Osteocyte (in vitro differentiated cells): ENCODE data around the gene GAK. TPM values are rescaled to one million over a fixed set of nuclear protein-coding genes. Genes with fewer than 3 reads are reported as not detected.

Experiments
- DNase-seq: peaks from one replicate; pipeline ENCODE4 v3.0.0; 2021; ENCODE audit warnings: mixed read lengths; ENCODE audit not compliant: unreplicated experiment; ENCODE audit errors: extremely low spot score
- H3K27ac Mint-ChIP-seq: one replicate; pipeline ENCODE4 v1.8.0; 2021; ENCODE audit warnings: mild to moderate bottlenecking, mixed read lengths; ENCODE audit not compliant: unreplicated experiment
- H3K27me3 Mint-ChIP-seq: one replicate; pipeline ENCODE4 v1.8.0; 2021; ENCODE audit warnings: mixed read lengths; ENCODE audit not compliant: unreplicated experiment
- H3K36me3 Mint-ChIP-seq: one replicate; pipeline ENCODE4 v1.8.0; 2021; ENCODE audit warnings: mixed read lengths; ENCODE audit not compliant: unreplicated experiment
- H3K4me1 Mint-ChIP-seq: one replicate; pipeline ENCODE4 v1.8.0; 2021; ENCODE audit warnings: mixed read lengths; ENCODE audit not compliant: unreplicated experiment
- H3K4me3 Mint-ChIP-seq: one replicate; pipeline ENCODE4 v1.8.0; 2021; ENCODE audit warnings: mild to moderate bottlenecking, moderate library complexity, mixed read lengths; ENCODE audit not compliant: unreplicated experiment
- H3K9me3 Mint-ChIP-seq: one replicate; pipeline ENCODE4 v1.8.0; 2021; ENCODE audit warnings: mixed read lengths; ENCODE audit not compliant: unreplicated experiment
- total RNA-seq: library from RNA; stranded (reverse); gene quantifications from 2 replicates; pipeline ENCODE4 v1.2.1, GENCODE V29; 2021
- TF ChIP-seq, protein P1 (sequence below): fragments of 200-600 bp; sonication (generic); IDR thresholded peaks from 2 replicates; pipeline ENCODE4 v1.5.0; 2021; ENCODE audit warnings: antibody characterized with exemption, mild to moderate bottlenecking, moderate library complexity

Gene GAK
- total RNA-seq, 1 donor from 2014 or later: 93.8 TPM

- no peaks in the 10 kb centered on the region for H3K27me3 Mint-ChIP-seq
- no peaks in the 10 kb centered on the region for H3K4me1 Mint-ChIP-seq
- no peaks in the 10 kb centered on the region for H3K9me3 Mint-ChIP-seq
- TF ChIP-seq, protein P1, sequence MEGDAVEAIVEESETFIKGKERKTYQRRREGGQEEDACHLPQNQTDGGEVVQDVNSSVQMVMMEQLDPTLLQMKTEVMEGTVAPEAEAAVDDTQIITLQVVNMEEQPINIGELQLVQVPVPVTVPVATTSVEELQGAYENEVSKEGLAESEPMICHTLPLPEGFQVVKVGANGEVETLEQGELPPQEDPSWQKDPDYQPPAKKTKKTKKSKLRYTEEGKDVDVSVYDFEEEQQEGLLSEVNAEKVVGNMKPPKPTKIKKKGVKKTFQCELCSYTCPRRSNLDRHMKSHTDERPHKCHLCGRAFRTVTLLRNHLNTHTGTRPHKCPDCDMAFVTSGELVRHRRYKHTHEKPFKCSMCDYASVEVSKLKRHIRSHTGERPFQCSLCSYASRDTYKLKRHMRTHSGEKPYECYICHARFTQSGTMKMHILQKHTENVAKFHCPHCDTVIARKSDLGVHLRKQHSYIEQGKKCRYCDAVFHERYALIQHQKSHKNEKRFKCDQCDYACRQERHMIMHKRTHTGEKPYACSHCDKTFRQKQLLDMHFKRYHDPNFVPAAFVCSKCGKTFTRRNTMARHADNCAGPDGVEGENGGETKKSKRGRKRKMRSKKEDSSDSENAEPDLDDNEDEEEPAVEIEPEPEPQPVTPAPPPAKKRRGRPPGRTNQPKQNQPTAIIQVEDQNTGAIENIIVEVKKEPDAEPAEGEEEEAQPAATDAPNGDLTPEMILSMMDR: no peak
- no peak overlapping the region for H3K4me3 Mint-ChIP-seq
- DNase-seq: no peak
- peaks cover 14% of the 10 kb centered on the region for H3K36me3 Mint-ChIP-seq
- no peak overlapping the region for H3K27ac Mint-ChIP-seq
Observed at GRCh38 chr4:887034-887763, 44.9 kb downstream of the GAK start.

DNA sequence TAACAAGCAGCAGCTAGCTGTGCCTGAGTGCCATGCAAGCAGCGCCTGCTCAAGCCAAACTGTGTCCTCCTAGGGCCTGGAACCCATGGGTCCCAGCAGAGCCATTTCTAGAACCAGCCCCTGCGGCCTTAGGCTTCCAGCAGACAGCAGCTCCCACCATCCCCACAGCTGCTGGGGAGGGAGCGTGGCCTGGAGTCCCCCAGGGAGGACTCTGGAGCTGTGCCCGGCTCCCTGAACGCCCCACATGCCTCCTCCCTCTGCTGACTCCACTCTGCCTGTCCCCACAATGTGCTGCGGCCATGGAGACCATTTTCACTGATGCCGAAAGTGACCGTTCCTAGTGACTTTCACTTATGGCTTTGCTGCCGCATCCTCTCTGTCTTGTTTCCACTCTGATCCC lies 45.9 kb downstream of the GAK start:
- Mint-ChIP-seq H3K4me3 (no peak overlapping the region), H3K4me1 (no peaks in the 10 kb centered on the region), H3K9me3 (no peaks in the 10 kb centered on the region), H3K27ac (no peak overlapping the region), H3K36me3 (peaks cover 16% of the 10 kb centered on the region), H3K27me3 (no peaks in the 10 kb centered on the region)
- TF ChIP-seq, protein P1: no peak
- no peak for DNase-seq

- H3K27ac Mint-ChIP-seq: no peak overlapping the region
- TF ChIP-seq, protein P1: no peak
- no peaks in the 10 kb centered on the region for H3K27me3 Mint-ChIP-seq
- H3K4me1 Mint-ChIP-seq: no peaks in the 10 kb centered on the region
- no peaks in the 10 kb centered on the region for H3K9me3 Mint-ChIP-seq
- no peak for DNase-seq
- peaks cover 16% of the 10 kb centered on the region for H3K36me3 Mint-ChIP-seq
- H3K4me3 Mint-ChIP-seq: no peak overlapping the region
Observed at GRCh38 chr4:885353-885752, 46.8 kb downstream of the GAK start.

DNA sequence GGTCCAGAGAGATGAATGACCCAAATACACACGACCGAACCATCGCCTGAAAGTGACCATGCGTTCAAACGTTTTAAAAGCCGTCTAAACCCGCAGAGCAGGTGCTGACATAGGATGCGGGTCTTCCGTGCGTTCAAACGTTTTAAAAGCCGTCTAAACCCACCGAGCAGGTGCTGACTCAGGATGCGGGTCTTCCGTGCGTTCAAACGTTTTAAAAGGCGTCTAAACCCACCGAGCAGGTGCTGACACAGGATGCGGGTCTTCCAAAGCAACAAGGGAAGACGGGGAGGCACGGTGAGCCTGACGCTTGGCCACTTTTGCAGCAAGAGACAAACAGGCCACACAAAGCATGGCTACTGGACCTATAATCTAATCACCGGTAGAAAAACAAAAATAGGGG lies 47.2 kb downstream of the GAK start:
- H3K27me3 Mint-ChIP-seq: no peaks in the 10 kb centered on the region
- TF ChIP-seq, protein P1: no peak
- no peaks in the 10 kb centered on the region for H3K9me3 Mint-ChIP-seq
- DNase-seq: no peak
- H3K27ac Mint-ChIP-seq: no peak overlapping the region
- H3K36me3 Mint-ChIP-seq: peaks cover 21% of the 10 kb centered on the region
- H3K4me3 Mint-ChIP-seq: no peak overlapping the region
- H3K4me1 Mint-ChIP-seq: no peaks in the 10 kb centered on the region

- no peaks in the 10 kb centered on the region for H3K9me3 Mint-ChIP-seq
- H3K27me3 Mint-ChIP-seq: no peaks in the 10 kb centered on the region
- no peak overlapping the region for H3K27ac Mint-ChIP-seq
- no peaks in the 10 kb centered on the region for H3K4me1 Mint-ChIP-seq
- peaks cover 25% of the 10 kb centered on the region for H3K36me3 Mint-ChIP-seq
- TF ChIP-seq, protein P1: no peak
- DNase-seq: no peak
- no peak overlapping the region for H3K4me3 Mint-ChIP-seq
Observed at GRCh38 chr4:884259-884658, 47.9 kb downstream of the GAK start.
